Kidney tubule cell (primary cell): ENCODE data around the gene FHIP1B.

Source experiments
- DNase-seq: peaks from one replicate; pipeline ENCODE4 v3.0.0-alpha.2; 2018; ENCODE audit warnings: low spot score

The FHIP1B gene

DNA sequence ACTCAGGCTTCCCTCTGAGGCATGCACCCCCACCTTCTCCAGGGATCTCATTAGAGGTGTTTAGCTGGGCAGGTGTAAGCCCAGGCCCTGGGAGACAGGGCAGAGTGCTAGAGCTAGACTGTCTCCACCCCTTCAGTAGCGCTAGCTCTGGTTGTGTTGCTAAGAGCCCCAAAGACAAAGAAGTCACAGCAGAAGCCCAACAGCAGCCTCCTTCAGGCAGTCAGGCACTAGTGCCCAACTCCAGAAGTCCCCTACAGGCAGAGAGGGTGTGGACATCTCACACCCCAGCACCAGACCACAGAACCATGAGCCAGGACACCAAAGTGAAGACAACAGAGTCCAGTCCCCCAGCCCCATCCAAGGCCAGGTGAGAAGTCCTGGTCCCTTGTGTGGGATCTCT is 4.5 kb upstream of the FHIP1B start, which contains the start of gene CNGA4:
TSS of gene CNGA4 (plus strand) at position 188 of the 400 bp plus-strand sequence. CDS start at position 306, 118 bp downstream.
- no peak for DNase-seq

DNA sequence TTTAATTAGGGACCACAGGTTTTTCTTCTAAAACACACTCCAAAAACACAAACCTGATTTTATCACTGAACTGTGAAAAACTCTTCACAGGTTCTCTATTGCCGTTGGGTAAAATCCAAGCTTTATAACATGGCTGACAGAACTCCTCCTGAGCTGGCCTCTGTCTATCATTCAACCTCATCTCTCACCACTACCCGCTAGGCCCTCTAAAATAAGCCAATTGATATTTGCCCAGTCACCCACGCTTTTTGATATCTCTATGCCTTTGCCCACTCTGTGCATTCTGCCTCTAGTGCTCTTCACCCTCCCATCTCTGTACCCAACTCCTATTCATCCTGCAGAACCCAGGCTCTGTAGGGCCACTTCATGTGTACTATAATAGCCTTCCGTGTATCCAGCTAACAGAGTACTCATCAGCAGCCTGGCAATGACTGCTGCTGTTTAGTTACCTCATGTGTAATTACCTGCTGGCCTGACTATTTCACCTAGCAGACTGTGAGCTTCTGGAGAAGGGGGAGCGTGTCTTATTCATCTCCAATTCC is 3.4 kb upstream of the FHIP1B start:
- no peak for DNase-seq

DNA sequence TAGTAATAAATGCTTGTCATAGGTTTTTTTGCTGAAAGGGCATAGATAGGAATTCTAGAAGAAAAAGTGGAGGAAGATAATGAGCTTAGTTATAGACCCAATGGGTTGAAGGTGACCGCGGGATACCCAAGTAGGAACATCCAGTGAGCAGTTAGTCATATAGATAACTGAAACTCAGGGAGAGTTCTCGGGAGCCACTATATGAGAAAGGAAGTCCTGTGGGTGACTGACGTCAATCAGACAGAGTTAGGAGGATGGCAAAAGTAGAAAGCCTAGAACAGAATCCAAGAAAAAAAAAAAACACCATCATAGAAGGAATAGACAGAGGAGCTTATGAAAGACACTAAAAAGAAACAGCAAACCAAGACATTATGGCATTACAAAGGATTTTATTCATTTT is 2.8 kb upstream of the FHIP1B start:
- DNase-seq, result no peak

DNA sequence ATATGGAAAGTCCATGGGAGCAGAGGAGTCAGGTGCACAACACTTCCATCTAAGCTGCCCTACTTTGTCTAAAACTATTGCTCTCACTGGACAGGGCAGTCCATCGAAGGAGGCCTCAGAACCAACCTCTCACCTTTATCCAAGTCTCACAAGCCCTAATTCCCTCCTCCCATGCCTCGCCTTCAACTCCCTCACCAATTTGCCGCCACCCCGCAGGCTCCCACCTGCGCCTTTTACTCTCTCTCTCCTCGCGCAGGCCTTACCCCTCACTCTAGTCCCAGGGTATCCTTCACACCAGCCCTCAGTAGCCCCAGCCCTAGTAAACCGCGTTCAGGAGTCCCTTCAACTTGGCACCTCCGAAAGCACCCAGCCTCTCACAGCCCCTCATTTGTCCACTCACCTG is 451 bp downstream of the FHIP1B start:
- no peak for DNase-seq

DNA sequence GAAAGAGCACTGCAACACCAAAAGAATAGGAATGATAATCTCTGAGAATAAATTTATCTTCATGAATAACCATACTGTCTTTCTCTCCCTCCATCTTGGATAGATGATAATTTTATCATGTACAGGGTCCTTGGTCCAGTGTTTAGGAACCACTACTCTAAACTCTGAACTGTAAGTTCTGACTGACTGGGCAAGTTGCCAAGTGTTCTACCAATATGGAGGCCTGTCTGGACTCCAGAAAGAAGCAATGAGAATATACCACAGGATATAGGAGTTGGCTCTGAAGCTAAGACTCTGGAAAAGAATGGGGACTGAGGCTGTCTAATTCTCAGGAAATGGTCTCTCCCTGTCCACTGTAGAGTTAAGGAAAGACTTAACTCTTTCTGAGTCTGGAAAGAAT is 1.5 kb downstream of the FHIP1B start:
- DNase-seq, result no peak

DNA sequence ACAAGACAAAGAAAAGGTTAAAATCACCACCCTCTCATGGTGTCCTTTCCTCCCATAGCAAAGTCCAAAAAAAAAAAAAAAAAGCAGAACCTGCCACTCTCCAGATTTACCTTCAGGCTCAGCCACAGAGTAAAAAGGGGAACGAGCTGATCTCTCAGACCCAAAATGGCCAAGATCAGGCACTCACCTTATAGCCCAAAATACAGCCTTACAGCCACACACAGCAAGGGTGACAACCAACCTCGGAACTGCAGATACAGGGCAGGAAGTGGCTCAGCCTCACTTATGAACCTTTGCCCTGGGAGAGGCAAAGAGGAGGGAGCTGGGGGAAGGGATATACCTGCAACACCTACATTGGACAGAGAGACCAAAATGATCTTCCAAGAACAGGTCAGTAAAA is 4.5 kb downstream of the FHIP1B start:
- DNase-seq, result peak; percentile 19

DNA sequence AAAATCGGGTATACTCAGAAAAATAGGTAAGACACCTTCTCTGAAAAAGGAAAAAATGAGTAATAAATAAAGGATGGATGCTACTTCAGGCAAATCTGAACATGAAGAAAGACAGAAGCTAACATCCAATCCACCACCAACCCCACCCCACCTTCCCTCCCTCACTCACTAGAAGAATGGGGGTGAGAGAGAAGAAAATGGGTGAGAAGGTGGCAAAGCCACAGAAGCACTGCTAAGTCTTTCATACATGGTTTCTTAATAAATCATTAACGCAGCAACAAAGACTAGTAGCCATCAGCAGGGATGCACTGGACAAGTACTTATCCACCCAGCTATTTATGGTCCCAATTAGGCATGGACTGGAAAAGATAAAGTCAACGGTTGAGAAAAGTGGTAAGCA is 5.9 kb downstream of the FHIP1B start:
- DNase-seq, result no peak

GRCh38 chr11:6225896-6226295 is 8.5 kb downstream of the FHIP1B start:
- DNase-seq, result no peak

DNA sequence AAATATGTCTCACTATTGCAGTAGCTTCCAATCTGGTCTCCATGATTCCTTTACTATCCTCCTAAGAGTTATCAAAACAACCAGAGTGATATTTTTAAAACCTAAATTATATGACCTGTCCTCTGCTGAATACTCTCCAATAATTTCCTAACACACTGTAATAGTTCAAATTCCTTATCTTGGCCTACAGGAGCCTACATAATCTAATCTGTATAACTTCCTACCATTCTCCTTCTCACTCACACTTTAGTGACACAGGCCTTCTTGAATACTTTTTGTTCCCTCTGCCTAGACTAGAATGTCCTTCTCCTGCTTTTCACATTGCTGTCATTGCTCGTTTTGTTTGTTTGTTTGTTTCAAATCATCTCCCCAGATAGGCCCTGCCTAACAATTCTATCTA is 9.4 kb downstream of the FHIP1B start:
- DNase-seq, result no peak

DNA sequence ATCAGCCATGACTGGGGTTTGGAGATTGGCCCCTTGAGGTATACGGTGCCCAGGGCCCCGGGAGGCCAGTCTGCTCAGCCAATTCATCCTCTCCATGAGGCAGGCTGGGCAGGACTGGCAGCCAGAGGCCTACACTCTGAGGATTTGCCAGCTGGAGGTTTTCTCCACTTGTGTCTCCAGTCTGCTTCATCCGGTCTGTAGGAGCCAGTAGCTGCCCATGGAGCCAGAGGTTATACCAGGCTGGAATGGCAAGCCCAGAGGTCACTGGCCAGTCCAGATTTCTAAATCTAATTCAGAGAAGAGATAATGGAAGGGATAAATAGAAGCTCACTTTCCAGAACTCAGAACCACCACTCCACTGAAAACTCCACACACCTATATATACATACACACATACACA is 10.0 kb downstream of the FHIP1B start:
- DNase-seq, result no peak

DNA sequence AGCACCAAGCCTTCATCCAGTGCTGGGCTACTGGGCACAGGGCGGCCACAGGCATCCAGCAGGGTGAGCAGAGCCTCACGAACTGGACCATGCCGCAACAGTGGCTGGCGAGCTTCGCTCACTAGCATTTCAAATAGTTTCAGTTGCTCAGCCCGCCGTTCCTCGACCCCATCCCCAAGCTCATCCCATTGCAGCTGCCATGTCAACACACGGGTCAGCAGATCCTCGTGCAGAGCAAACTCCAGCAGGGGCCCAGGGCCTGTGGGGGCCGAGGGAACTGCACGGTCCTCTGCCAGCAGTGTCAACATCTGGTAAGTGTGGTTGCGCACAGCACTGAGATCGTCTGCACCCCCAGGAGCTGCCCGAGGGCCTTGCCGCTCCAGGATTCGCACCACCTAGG is 10.6 kb downstream of the FHIP1B start:
- no peak for DNase-seq

- DNase-seq, result peak; percentile 92
Observed at GRCh38 chr11:6219359-6219758, 15.1 kb downstream of the FHIP1B start.

- DNase-seq, result no peak
Observed at GRCh38 chr11:6217722-6218121, 16.7 kb downstream of the FHIP1B start.

DNA sequence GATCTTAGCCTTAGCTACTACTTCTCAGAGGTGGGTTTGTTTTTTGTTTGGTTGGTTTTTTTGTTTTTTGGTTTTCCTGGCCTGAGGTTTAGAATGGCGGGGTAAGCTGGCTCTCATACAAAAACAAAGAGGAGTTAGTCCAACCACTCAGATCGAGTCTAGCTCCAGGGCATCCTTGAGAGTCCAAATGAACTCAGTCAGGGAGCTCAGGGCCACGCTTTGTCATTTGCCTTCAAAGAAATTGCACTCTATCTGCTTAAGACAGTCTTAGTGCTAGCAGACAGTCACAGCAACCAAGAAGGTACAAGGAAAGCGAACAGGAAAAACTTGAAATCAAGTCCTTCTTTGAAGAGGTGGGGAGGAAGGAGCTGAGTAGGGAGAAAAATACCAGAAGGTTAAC is 17.9 kb downstream of the FHIP1B start:
- DNase-seq, result no peak

DNA sequence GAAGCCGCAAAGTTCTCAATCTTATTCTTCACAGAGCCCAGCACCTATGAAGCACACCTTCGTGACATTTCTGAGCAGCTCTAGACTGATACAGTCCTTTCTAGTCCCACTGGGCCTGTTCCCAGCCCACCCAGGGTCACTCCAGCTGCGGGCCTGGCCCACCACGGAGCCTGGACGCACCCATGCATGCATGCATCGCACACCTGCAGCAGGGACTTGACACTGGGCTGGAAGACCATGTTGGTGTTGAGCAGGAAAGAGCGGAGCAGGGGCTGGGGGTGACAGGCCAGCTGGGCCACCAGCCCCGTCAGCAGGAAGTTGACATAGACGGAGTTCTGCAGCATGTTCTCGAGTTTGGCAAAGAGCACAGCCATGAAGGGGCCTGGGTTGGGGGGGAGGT is 19.9 kb downstream of the FHIP1B start:
- no peak for DNase-seq

DNA sequence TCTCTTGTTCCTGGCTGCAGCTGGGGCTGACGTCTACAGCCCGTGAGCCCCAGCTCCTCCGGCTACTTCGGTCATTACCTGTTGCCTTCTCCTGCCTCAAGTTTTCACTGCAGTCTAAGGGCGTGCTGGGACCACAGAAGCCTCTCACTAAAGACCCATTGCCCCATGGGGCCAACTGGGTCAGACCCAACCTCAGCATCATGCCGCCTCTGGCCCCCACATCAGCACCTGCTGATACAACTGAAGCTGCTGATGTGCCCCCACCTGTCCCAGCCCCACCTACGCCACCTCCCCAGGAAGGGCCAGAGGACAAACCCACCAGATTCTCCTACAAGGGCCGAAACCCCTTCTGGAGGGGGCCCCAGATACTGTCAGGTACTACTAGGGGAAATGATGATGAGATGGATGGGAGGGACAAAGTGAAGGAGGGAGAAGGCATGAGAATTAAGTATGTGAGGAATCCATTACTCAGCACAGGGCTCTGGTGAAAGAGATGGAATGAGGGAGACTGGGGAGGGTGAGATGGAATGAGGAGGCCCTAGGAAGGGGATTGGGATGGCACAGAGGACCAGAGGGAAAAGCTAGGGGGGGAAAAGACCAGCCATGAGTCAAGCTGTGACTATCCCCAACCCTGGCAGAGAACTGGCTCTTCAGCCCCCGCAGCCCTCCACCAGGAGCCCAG is 24.0 kb downstream of the FHIP1B start:
- DNase-seq, result no peak

- no peak for DNase-seq
Observed at GRCh38 chr11:6209801-6210200, 24.6 kb downstream of the FHIP1B start.

DNA sequence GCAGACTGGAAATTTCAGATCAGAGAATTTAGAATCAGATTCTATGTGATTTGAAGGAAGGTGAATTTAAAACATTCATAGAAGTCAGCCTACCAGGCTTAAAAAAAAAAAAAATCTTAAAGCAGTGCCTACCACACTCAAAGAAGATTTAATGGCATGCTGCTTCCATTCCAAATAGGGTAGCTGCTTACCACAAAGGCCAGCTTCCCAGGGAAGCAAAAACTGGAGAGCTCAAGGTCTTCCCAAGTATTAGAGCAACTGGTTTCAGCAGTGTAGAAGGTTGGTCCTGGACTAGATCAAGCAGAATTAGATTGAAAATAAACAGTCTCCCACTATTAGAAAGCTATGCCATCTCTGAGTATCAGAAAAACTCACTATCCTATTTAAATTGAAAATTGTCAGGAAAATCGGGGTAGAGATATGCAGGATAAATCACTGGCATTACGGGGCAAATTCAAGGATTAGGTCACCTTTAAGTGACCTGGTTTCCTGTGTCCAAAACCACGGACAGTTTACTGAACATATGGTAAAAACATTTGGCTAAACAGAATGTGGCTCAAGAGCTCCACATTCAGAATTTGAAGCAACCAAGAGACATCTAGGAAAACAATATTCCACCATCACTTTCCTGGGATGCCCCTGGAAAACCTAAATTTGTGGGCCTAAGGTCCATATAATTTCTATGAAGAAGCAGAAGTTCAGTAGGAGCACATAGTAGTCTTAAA is 27.8 kb downstream of the FHIP1B start:
- DNase-seq, result no peak

- DNase-seq, result no peak
Observed at GRCh38 chr11:6205366-6205765, 29.1 kb downstream of the FHIP1B start, which contains the start of gene C11orf42. C11orf42 (plus strand) TSS chr11:6205557; CDS start chr11:6205616, 59 bp downstream.

DNA sequence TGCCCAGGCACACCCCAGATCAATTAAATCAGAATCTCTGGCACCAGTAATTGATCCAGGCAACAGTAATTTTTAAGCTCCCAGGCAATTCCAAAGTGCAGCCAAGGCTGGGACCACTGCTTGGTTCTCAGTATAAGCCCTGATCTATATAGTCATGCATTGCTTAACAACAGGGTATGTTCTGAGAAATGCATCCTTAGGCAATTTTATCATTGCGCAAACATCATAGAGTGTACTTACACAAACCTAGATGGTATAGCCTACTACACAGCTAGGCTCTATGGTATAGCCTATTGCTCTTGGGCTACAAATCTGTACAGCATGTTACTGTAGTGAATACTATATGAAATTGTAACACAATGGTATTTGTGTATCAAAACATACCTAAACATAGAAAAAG is 29.7 kb downstream of the FHIP1B start:
- DNase-seq, result no peak

DNA sequence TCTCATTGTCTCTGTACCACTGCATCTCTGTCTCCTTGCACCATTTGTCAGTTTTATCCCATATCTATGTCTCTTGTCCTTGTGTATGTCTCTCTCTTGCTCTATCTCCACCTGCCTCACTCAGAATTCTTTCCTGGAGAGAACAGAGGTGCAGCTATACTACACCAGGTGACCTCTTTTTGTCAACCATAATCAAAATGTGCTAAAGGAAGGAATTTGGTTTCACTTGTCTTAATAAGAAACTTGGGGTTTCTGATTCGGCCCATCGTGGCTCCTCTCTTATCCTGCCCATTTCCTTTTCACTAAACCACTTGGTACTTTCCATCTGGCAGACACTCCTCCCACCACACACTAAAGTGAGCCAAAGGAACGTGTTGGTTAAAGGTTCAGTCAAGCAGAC is 31.1 kb downstream of the FHIP1B start:
- DNase-seq, result no peak

DNA sequence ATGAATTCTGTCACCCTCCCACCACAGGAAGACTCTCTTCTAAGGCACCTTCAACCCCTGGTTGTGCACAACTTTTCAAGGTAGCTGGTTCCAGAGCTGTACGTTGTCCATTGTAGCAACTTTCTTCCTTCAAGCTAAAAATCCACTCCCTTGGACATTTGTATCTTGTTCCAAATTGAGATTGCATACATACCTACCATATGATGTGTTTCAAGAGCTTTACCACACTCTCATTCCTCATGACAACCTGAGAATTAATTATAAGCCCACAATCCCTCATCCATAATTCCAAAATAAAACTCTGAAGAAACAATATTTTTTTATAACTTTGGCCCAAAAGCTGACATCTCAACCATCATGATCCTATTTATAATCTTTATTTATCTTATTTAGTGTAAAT is 32.4 kb downstream of the FHIP1B start:
- no peak for DNase-seq

- no peak for DNase-seq
Observed at GRCh38 chr11:6201481-6201880, 33.0 kb downstream of the FHIP1B start.
